ENCODE results near the gene COLEC12.
A peak's percentile ranks its signal among the peaks of the same experiment; 100 is the strongest.

Gene COLEC12

GRCh38 chr18:473802-474201 lies 26.7 kb downstream of the COLEC12 start:
- DNase-seq = no peak

GRCh38 chr18:471716-472115 lies 28.8 kb downstream of the COLEC12 start:
- no peak for DNase-seq

DNA sequence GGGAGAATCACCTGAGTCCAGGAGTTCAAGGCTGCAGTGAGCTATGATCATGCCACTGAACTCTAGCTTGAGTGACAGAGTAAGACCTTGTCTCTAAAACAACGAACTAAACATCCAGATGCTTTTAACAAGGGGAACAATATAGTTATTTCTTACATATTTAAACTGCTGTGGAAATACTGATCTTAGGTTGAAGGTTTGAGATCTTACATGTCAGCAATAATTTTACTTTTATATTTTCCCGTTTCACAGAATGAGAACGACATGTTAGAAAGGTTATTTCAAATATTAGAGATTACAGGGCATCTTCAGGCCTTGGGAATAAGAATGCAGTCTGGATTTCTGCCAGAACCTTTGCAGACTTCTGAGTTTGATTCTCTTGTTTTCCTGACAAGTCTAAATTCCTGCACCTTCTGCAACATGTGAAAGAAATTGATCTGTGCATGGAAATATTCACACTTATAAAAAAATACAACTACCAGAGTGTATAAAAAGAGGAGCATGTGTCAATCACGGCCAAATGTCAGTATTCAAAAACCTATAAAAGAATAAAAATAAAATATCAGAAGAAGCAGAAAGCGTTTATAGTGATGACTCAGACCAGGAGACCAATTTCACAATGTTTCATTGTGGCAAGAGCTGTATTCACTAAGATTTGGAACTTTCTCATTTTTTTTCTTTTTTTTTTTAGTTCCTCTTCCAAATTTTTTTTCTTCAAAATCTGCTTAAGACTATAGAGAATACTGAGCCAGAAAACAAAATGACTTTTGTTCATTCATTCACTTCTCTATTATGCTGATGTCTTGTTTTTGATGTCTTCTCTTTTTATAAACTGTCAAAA lies 29.6 kb downstream of the COLEC12 start:
- peak; percentile 86 for DNase-seq

- peak; percentile 45 for DNase-seq
Measured at GRCh38 chr18:468955-469790, 31.3 kb downstream of the COLEC12 start.

DNA sequence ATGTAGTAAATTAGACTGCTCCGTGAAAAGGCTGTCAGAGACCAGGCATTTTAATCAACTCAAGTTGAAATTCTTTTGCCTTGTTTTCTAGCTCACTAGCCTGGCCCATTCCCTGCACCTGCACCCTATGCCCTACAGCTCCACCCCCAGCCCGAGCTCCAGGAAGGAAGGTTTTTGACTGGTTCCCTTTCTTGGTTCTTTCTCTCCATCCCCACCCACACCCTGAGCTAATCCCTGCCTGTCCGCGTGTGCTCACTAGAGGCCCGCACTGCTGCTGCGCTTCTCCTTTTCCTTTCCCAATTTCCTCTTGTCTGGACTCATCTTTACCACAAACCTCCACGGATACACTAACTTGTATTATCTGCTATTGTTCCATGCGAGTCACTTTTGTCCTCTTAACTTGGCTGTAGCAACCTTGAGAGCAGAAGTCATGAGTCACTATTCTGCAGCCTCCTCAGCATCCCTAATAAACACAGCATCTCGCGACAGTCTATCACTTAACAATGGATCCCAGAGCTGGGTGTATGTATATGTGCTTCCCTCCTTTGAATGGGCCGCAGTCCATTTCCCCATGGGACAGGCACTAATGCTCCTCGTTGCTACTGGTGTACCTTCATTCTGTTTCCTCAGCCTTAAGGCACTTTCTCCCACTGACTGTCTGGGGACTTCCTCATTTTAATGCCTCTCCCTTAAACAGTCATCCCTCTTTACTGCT lies 36.5 kb downstream of the COLEC12 start:
- DNase-seq = peak; percentile 43

DNA sequence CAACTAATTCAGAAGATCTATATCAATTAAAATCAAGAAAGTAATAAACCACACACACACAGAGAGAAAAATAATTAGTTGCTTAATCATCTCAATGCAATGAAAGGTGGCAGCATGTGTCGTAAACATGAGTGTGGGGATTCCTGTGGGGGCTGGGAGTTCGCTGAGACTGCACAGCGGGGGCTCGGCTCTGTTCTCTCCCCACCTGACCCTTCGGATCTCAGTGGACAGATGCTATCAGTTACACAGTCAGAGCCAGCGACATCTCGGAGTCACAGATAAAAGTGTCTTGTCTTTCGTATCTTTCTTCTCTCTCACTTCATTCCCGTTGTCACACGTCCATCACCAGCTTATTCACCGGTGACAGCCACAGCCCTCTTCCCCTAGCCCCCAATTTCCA lies 37.1 kb downstream of the COLEC12 start:
- no peak for DNase-seq

GRCh38 chr18:461762-462161 lies 38.7 kb downstream of the COLEC12 start:
- no peak for DNase-seq

DNA sequence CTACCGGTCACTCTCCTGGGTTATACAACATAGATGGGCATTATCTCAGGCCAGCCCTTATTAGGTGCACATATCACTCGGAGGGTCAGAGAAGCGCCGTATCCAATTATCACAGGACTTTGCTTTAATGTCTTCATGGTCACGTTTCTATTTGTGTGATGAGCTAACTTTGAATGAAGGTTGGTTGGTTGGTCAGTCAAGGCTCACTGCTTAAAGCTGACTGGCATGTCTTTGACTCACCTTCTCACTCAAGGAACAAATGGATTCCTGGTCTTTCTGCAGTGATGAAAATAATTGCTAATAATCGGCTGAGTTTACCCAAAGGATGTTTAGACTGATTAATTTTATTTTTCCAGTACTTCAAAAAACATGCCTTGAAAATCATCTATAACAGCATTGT lies 39.7 kb downstream of the COLEC12 start:
- no peak for DNase-seq

DNA sequence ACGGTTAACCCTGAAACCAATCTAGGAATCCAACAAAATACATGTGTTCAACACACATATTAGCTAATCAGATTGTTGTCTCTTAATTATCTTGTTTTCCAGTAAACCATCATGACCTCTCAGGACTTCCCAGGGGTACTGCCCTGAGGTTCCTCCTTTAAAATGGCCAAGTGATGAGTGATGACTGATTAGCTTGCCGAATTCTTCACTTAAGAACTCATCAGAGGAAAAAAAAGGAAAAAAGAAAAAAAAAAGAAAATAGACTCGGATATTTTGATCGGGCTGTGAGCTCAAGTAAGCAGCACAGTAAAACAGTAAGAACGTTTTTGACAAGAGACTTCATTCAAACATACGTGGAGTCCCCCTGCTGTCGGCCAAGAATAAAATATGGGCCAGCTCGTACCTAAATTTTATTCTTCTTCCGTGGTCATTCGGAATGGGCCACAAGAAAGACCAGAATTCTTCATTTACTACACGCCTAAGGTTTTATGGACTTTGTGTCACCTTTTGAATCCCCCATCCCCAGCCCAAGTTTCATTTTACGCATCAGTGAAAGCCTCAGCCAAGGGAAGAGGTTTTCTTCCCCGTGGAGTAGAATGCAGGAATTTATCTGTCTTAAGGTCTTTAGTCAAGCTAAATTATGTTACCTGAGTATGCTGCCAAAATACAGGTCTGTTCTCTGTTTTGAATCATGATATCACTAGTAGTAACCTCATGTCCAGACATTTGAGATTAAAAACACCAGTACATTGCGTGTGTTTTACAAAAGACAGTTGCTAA lies 40.5 kb downstream of the COLEC12 start:
- DNase-seq = no peak

GRCh38 chr18:457521-458412 lies 42.7 kb downstream of the COLEC12 start:
- peak; percentile 41 for DNase-seq

DNA sequence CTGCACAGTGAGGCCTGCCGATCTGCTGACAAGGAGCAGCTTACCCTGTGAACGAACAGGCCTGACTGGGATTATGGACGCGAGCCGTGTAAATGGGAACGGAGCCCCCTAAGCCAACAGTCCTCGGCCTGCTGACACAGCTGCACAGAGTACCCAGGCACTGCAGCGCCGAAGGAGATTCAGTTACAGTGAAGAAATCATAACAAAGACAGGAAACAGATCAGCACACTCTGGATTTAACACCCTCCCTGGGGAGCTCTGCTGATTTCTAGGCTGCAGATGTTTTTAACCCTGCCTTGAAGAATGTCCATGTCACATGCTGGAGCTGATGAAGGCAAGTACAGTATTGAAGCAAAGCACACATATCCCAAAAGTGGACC lies 43.4 kb downstream of the COLEC12 start:
- DNase-seq = peak; percentile 90

DNA sequence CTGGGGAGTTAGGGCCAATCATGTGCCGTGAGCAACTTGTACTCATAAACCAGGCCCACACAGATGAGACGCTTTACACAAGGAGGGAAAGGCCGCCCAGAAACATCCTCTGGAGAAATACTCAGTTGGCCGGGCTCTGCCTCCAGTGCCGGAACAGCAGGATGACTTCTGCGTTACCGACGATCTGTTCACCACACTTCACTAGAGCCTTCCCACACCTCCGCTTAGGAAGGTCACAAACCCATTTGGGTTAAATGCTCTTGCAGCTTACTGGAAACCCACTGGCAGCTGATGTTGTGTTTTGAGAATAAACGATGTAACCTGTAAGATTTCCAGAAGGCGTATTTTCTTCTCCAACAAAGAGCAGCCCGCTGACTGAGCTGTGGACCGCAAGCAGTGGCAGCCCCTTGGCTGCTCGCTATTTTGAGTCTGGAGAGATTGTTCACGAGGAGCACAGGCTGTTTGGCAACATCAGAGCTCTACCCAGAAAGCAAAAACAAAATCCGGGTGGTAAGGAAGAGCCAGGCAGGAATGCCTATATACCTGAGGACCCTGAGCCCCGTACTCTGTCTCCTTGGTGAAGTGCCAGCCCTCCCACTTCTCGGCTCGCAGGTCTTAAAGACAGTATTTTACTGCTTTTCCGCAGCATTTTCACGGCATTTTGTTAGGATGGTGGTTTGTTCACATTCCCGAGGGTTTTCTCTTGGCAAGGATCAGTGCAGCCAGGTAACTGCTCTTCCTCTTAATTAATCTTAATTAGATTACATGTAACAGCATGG lies 44.0 kb downstream of the COLEC12 start:
- peak; percentile 70 for DNase-seq

DNA sequence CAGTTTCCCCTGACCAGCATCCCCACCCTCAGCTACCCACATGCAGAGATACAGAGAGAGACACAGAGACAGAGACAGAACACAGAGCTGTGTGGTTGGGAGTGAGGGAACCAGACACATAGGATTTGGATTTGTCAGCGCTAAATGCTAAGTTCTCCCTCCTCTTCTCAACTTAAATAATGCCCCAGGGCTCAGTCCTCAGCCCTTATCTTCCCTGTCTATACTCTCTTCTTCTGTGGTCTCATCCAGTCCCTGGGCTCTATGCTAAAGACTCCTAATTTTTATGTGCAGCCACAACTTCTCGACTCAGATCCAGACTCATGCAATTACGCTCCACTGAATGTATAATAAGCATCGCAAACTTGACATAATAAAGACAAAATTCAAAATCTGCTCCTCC lies 47.1 kb downstream of the COLEC12 start:
- DNase-seq = no peak

DNA sequence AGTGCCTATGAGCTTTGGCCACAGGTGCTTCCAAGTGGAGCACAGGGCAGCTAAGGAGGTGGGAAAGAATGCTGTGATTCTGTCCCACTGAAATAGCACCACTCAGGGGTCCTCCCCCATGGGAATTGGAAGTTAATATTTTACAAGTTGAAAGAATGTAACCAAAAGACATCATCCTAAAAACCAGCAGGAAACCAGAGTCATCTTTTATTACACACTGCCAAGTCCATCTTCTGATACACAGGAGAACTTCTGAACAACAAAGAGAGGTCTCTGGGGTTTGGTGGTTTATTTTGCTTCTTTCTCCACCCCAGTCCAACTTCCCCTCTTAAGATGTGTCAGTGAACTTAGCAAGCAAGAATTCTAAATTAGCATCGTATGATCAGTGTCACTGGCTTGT lies 47.7 kb downstream of the COLEC12 start:
- peak; percentile 43 for DNase-seq

GRCh38 chr18:449374-449773 lies 51.1 kb downstream of the COLEC12 start:
- DNase-seq = no peak

DNA sequence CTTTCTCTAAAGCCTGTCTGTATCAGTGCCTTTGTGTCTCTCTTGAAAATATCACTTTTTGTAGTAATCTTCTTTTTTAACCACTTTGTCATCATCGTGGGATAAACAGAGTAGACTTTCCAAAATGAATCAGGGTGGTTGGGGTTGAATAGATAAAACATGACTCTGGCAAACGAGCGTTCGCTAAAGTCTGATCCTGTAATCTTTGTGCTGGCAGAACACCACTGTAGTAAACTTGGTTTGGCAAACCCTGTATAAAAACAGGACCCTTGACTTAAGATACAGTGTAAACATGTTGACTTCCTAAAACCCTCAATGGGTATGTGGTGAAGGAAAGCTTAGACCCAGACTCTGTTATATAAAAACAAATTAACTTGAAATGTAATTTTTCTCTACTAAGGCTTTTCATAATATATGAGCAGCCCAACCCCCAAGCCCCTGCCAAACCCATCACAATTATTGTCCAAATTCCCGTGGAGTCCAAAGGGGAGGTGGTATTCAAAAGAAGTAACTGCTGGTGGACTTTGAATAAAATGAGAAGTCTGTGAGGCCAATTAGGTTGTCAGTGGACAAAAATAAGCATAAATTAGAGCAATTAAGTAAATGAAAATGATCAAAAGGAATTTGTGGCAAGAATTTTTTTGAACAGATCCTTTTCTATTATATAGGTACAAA lies 52.2 kb downstream of the COLEC12 start:
- DNase-seq = no peak

- DNase-seq = peak; percentile 40
Measured at GRCh38 chr18:446941-447560, 53.5 kb downstream of the COLEC12 start.

DNA sequence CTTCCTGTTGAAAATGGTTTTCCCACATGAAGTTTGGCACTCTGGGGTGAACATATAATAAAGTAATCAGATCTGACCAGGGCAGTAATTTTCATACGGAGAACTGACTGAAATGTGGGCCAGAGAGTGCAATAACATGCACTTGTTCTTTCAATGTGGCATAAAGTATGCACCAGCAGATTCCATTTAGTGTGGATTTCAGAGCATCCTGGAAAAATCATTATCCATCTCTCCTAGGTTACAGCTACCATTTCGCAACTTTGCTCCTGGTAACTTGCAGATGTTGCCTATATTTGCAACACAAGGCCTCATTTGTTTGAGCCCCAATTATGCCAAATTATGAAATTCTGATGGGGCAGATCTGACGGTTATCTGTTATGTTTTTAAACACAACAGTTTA lies 55.4 kb downstream of the COLEC12 start:
- no peak for DNase-seq

- no peak for DNase-seq
Measured at GRCh38 chr18:438571-438970, 61.9 kb downstream of the COLEC12 start.

DNA sequence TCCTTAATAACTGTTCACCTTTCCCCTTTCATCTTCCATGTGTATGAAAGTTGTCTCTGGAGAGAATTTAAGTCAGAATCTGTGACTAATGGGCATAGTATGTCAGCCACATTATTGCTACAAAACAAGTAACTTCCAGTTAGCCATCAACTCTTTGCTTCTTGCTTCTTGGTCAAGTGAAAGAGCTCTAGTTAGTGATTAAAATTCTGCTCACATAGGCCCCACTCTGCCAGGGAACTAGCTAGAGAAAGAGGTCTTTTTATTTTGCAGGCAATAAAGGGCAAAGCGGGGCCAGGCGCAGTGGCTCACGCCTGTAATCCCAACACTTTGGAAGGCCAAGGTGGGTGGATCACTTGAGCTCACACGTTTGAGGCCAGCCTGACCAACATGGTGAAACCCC lies 64.6 kb downstream of the COLEC12 start:
- peak; percentile 56 for DNase-seq
